SU-DHL-6 (cell line): ENCODE data around the gene ENDOU.

Source experiments
- EZH2phosphoT487 ChIP-seq: fragments of 200-600 bp; sonication (generic), shearing (Covaris generic); conservative IDR thresholded peaks from 2 replicates; pipeline ENCODE4 v1.6.1; 2018; ENCODE audit warnings: mild to moderate bottlenecking, antibody characterized with exemption, low read length, moderate library complexity, mixed read lengths
- TF ChIP-seq, protein P1 (sequence below): fragments of 200-600 bp; sonication (generic); IDR thresholded peaks from one replicate; pipeline ENCODE4 v1.5.1; 2017; ENCODE audit warnings: antibody characterized with exemption, mild to moderate bottlenecking, low read length, moderate library complexity; ENCODE audit not compliant: insufficient read depth, poor library complexity, severe bottlenecking

GRCh38 chr12:47758584-47758833, 33.2 kb upstream of the ENDOU start:
- TF ChIP-seq, protein P1, sequence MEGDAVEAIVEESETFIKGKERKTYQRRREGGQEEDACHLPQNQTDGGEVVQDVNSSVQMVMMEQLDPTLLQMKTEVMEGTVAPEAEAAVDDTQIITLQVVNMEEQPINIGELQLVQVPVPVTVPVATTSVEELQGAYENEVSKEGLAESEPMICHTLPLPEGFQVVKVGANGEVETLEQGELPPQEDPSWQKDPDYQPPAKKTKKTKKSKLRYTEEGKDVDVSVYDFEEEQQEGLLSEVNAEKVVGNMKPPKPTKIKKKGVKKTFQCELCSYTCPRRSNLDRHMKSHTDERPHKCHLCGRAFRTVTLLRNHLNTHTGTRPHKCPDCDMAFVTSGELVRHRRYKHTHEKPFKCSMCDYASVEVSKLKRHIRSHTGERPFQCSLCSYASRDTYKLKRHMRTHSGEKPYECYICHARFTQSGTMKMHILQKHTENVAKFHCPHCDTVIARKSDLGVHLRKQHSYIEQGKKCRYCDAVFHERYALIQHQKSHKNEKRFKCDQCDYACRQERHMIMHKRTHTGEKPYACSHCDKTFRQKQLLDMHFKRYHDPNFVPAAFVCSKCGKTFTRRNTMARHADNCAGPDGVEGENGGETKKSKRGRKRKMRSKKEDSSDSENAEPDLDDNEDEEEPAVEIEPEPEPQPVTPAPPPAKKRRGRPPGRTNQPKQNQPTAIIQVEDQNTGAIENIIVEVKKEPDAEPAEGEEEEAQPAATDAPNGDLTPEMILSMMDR: no peak
- no peak for TF ChIP-seq EZH2phosphoT487
